NB4 (cell line): Measurements from ENCODE around the gene MRO.

ENCODE experiments used
- POLR2A ChIP-seq: IDR thresholded peaks from 2 replicates; pipeline ENCODE4 v1.6.1; 2011; ENCODE audit warnings: mild to moderate bottlenecking; ENCODE audit not compliant: insufficient read length; ENCODE audit errors: extremely low read depth
- TF ChIP-seq, protein P1 (sequence below): IDR thresholded peaks from one replicate; pipeline ENCODE4 v1.5.1; 2012; ENCODE audit warnings: low read depth, low read length
- TF ChIP-seq, protein P2 (sequence below): IDR thresholded peaks from 2 replicates; pipeline ENCODE4 v1.6.1; 2011; ENCODE audit warnings: low read depth, low read length

DNA sequence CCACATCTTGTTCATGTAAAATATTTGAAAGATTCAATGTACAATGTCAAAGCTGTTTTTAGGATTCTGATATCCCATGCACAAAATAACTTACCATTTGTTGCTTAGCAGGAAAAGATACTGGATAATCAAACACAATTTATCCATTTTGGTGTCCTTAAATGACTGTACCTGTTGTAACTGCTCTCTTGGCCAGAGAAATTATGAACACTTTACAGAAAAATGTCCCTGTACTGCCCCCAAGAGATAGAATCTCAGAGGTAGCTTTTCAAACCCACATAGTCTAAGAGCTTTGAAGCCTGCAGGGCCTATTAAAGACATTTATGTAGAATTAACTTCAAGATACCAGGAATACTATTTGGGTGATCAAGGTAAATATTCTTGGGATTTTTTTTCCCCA is 46.9 kb upstream of the MRO start:
- TF ChIP-seq, protein P1, sequence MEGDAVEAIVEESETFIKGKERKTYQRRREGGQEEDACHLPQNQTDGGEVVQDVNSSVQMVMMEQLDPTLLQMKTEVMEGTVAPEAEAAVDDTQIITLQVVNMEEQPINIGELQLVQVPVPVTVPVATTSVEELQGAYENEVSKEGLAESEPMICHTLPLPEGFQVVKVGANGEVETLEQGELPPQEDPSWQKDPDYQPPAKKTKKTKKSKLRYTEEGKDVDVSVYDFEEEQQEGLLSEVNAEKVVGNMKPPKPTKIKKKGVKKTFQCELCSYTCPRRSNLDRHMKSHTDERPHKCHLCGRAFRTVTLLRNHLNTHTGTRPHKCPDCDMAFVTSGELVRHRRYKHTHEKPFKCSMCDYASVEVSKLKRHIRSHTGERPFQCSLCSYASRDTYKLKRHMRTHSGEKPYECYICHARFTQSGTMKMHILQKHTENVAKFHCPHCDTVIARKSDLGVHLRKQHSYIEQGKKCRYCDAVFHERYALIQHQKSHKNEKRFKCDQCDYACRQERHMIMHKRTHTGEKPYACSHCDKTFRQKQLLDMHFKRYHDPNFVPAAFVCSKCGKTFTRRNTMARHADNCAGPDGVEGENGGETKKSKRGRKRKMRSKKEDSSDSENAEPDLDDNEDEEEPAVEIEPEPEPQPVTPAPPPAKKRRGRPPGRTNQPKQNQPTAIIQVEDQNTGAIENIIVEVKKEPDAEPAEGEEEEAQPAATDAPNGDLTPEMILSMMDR, result no peak
- TF ChIP-seq, protein P2, sequence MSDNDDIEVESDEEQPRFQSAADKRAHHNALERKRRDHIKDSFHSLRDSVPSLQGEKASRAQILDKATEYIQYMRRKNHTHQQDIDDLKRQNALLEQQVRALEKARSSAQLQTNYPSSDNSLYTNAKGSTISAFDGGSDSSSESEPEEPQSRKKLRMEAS, result no peak
- TF ChIP-seq POLR2A, result no peak
